T-helper 1 cell (primary cell): ENCODE measurements around the gene KIAA1671.

ENCODE experiments used
- DNase-seq, 5 donors: peaks; one replicate each; pipeline ENCODE4 v3.0.0-alpha.2; 2012 to 2020

The KIAA1671 gene

DNA sequence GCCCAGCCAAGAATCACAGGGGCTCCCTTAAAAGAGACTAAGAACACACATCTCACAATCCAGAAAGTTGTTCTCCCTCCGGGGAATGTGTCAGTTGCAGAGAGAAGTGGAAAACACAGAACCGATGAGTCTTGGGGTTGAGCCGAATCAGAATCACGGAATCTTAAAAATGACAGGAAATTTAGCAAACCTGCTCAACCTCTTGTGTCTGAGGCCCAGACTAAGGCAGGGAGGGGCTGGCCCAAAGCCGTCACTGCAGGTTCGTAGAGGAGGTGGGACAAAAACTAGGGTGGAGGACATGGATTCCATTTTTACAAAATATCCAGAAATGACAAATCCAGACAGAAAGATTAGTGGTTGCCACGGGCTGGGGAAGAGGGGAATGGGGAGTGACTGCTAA is 63.8 kb downstream of the KIAA1671 start:
- no peak for DNase-seq

DNA sequence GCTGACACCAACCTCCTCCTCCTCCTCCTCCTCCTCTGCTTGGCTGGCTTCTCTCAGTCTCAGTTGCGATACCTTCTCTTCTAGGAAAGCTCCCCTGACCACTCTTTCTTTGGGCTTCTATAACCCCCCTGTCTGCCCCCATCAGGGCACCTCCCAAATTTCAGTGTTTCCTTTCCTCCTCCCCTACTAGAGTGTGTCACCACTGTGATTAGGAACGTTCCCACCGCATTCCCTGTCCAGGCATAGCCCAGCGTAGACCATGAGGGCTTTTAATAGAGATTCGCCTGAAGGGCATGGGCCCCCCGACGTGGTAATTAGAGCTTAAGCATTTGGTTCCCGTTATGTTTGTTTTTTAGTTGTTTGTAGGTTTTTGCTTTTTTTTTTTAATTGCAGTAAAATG is 65.5 kb downstream of the KIAA1671 start:
- DNase-seq: no peak

DNA sequence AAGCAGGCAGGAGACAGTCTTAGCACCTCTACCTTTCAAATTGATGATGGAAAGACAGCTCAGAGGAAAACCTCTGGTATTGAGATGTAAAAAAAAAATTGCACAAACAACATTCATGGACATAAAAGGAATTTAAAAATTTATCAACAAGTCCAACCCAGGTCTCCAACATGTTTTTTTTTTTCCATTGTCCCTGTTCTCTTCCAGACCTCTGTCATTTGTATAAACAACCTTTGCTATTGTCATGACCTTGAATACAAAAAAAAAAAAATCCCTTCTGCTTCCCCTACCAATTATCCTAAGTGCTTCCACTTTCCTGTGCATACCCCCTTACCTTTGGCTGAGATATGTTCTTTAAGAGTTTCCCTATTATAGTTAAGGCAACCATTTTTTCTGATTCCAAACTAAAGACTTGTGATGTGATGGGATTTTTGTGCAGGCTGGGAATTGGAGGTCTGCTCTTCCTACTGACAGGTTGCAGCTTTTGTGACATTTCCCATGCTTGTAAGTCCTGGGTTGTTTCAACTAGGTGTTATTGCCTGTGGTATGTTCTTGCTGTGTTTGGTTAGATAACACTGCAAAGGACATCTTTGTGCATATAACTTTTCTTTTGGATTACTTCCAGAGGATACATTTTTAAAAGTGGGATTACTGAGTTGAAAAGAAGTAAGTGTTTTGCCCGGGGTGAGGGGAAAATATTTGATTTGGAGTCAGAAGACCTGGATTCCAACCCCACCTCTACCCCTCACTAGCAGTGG is 67.1 kb downstream of the KIAA1671 start:
- DNase-seq: no peak

DNA sequence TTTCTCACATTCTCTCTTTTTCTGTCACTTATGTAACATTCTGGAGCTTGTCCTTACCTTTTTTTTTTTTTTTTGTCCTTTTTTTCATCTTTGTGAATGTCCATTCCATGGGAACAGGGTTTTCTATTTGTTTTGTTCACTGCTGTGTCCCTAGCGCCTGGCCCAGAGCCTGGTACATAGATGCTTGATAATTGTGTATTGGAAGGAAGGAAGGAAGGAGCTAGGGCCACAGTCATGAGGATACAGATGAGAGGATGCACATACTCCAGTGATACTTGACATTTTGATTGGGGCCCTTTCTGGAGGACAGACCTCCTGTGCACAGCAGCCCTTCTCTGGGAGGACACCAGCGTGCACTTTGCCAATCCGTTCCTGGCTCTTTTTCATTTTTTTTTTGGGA is 68.9 kb downstream of the KIAA1671 start:
- no peak for DNase-seq

DNA sequence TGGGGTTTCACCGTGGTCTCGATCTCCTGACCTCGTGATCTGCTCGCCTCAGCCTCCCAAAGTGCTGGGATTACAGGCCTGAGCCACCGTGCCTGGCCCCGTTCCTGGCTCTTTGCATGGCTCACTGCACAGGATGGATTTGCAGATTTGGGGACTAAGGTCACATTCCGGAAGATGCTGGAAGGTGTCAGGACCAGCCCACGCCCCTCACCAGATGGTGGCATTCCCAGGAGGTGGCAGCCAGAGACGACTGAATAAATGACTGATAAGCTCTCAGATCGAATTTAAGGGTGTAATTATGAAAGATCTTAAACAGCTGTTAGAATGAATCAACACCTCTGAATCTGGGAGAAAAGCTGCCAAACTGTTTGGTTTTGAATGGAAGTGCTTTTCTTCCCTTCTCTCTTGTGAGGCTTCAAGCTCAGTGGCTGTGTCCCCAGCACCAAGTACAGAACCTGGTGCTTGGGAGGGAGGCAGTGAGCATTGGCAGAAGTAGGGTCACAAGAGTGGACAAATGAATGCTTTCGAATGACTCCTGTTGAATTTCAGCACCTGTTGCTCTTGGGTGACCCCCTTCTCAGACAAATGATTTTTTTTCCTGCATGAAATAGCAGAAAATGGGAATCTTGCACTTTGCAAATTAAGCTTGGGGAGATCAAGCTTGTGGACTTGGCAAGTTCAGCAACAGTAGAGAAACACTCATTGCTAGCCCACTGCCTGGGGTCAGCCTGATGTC is 69.6 kb downstream of the KIAA1671 start:
- DNase-seq: no peak

DNA sequence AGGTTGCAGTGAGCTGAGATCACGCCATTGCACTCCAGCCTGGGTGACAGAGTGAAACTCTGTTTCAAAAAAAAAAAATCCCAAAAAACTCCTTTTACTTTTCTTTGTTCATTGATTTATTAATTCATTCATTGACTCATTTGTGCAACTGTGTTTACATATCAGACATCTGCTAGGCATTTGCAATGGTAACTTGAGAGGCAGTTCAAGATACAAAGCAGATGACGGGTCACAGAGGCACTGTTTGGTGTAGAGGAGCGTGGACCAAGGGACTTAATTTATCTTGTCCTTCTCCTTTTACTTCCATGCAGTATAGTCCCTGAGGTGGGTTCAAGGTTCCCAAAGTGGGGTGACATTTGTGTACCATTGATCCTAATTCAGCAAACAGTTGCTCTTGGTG is 71.4 kb downstream of the KIAA1671 start:
- DNase-seq: no peak

DNA sequence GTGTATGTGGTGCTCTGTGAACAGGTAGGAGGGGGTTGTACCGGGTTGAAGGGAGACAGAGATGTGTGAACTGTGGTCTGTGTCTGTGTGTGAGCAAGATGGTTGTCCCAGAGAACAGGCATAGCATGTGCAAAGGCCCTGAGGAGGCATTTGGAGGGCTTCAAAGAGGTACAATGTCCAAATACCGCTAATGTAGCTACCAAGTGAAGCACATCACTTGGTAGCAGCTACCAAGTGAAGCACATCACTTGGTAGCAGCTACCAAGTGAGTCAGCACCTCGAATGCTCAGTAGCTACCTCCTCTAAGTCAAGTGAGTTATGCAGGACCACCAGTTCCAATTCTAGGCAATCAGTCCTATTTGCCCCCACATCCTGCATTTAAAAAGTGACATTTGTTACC is 72.4 kb downstream of the KIAA1671 start:
- no peak for DNase-seq

DNA sequence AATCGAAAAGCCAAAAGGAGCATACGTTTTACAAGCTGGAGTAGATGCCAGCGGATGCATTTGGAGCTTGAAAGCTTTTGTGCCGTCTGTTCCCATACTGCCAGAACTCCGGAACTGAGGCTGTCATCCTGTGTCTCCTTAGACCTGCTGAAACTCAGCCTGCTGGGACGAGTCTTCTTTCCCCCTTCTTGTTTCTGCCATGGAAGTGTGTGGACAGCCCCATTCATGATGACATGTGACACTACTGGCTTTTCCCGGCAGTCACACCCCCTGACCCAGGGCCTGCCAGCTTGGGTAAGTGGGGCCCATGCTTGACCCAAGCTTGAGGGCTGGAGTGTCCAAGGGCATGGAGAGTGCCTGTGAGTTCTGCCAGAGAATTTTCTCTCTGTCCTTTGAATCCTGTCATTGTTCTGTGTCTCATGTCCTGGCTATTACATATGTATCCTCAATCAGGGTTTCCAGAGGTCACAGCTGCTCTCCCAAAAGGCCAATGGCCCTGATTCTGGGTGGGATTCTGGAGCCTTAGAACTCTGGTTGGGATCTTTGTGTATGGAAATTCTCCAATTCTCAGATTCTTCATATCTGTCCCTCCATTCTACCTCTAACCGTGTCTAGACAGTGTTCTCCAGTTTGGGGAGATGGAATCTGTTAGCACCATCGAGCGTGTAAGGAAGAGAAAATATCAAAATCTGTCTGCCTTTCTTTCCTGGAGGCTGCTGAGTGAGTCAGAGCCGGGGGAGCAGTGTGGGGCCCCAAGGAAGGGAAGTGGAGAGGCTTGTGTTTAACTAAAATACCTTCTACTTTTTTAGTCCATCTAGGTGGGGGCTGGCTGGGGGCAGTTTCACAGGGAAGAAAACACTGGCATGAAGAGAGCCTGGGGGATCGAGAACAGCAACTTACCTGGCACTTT is 73.2 kb downstream of the KIAA1671 start:
- no peak for DNase-seq

DNA sequence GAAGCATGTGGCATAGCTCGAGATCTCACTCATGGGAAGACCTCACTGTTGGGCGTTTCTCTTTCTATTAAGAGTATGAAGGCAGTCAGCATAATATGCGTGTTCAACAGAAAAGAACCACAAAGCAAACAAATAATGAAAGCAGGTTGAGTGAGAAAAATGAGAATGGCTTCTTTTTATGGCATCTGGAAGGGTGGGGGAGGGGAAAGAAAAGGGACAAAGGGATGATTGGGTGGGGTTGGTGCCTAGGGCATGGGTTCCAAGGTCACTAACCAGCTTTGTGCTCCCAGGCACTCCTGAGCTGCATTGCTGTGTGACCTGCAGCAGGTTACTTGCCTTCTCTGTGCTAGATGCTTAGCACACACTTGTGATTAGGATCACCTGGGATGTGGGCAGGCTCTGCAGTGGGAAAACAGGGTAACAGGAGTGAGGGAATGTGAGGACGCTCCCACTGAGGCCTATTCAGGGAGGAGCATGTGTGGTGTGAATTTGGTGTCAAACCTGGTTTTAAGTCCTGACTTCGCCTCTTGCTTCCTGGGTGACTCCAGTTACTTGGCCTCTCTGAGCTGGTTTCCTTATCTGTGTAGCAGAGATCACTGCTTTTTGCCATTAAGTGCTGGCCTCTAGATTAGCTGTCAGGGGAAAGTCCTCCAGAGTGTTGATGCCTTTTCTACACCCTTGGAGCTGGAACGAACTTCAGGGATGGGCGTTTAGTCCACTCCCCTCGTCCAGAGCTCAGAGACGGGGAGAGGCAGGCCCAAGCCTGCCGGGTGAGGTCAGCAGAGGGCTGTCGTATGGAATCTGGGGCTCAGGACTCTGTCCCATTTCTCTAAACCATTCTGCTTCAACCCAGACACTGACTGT is 74.8 kb downstream of the KIAA1671 start:
- DNase-seq: no peak

DNA sequence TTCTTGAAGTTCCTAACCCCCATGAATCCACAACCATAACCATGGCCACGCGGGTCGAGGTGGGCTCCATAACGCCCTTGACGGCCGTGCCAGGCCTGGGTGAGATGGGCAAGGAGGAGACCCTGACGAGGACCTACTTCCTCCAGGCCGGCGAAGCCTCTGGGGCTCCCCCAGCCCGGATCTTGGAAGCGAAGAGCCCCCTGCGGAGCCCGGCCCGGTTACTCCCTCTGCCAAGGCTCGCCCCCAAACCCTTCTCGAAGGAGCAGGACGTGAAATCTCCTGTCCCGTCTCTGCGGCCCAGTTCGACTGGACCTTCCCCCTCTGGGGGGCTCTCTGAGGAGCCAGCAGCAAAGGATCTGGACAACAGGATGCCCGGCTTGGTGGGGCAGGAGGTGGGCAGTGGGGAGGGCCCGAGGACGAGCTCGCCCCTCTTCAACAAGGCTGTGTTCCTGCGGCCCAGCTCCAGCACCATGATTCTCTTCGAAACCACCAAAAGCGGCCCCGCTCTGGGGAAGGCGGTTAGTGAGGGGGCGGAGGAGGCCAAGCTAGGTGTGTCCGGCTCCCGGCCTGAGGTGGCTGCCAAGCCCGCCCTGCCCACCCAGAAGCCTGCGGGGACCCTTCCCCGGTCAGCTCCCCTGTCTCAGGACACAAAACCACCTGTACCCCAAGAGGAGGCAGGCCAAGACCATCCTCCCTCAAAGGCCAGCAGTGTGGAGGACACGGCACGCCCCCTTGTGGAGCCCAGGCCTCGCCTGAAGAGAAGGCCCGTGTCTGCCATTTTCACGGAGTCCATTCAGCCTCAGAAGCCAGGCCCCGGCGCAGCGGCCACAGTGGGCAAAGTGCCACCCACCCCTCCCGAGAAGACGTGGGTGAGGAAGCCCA is 75.7 kb downstream of the KIAA1671 start:
- peak in 1 of 5 donors; percentile 38 for DNase-seq

DNA sequence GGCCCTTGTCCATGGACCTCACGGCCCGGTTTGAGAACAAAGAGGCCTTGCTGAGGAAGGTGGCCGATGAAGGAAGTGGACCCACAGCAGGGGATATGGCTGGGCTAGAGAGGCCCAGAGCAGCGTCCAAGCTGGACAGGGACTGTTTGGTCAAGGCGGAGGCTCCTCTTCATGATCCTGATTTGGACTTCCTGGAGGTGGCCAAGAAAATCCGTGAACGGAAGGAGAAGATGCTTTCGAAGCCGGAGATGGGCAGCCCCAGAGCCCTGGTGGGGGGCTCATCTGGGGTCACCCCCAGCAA is 76.3 kb downstream of the KIAA1671 start:
- no peak for DNase-seq

DNA sequence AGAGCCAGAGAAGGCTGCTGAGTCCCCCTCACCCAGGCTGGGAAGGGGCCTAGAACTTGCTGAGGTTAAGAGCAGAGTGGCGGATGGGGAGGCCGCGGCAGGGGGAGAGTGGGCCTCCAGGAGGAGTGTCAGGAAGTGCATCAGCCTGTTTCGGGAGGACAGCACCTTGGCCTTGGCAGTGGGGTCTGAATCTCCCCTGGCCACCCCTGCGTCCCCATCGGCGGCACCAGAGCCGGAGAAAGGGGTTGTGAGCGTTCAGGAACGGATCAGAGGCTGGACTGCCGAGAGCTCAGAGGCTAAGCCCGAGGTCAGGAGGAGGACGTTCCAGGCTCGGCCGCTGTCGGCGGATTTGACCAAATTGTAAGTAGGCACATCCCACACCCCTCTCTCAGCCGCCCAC is 76.7 kb downstream of the KIAA1671 start:
- no peak for DNase-seq

DNA sequence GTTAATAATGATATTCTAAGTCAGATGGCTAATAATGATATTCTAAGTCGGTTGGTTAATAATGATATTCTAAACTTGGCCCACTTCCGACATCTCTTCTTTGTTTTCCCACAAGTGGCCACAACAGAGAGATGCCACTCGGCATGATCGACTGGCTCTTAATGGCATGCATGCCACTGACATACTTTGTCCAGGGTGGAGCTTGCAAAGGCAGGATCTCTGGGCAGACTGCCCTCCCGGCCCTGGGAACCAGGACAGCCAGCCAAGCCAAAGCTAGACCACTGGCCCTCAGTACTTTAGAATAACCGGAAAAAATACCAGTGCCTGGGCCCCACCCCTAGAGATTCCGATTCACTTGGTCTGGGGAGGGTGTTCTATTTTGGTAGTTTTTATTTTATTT is 78.1 kb downstream of the KIAA1671 start:
- DNase-seq: no peak

DNA sequence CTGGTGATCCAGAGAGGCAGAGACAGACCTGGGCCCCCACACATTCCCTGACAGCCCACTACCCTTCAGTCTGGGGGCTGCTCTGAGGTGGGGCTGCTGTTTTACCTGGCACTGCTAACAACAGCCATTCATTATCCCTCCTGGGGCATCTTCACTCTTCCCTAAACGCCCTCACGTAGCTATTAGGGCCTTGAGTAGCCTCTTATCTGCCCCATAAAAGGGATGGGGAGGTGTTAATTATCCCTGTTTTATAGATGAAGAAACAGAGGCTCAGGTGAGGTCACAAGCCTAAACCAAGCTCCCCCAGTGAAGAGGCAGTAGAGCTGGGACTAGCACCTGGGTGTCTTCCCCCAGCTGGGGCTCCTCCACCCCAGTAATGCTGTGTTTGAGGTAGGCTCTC is 79.5 kb downstream of the KIAA1671 start:
- DNase-seq: no peak

DNA sequence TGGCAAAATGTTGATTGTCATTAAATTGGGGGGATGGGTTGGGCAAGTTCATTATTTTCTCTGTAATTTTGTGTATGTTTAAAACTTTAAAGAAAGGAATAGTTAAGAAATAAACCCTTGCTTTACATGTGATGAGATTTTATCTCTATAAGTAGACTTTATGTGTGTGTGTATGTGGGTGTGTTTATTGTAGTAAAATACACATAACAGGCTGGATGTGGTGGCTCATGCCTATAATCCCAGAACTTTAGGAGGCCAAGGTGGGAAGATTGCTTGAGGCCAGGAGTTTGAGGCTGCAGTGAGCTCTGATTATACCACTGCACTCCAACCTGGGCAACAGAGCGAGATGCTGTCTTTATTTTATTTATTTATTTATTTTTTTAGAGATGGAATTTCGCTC is 83.2 kb downstream of the KIAA1671 start:
- DNase-seq: no peak

DNA sequence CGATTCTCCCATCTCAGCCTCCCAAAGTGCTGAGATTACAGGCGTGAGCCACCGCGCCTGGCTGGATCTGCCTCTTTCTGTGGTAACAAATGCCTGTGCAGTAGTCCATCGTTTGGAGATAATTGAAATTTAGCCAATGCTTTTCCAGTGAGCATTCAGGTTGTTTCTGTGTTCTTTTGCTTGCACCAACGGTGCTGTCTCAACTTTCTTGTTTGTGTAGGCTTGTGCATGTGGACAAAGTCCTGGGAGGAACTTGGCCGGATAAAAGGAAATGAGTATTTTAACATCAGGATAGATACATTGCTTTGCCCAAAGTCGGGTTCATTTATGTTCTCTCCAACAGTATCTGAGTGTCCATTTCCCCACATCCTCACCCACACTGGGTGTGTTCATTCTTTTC is 85.7 kb downstream of the KIAA1671 start:
- no peak for DNase-seq

DNA sequence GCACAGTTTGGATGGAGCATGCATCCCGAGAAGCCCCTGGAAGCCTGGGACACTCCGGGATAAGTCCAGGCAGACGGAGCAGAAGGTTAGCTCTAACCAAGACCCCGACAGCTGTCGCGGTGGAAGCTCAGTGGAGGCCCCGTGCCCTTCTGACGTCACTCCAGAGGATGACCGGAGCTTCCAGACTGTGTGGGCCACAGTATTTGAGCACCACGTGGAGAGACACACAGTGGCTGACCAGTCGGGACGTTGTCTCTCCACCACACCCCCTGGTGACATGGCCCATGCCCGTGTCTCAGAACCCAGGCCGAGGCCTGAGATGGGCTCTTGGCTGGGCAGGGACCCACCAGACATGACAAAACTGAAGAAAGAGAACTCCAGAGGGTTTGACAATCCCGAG is 86.3 kb downstream of the KIAA1671 start:
- DNase-seq: no peak

DNA sequence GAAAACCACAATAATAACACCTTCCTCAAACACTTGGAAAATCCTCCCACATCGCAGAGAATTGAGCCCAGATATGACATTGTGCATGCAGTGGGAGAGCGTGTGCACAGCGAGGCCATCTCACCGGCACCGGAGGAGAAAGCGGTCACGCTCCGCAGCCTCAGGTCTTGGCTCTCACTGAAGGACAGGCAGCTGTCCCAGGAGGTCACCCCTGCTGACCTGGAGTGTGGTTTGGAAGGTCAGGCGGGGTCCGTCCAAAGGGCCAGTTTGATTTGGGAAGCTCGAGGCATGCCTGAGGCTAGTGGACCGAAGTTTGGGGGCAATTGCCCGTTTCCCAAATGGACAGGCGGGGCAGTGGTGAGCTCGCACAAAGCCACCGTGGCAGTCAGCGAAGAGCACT is 86.7 kb downstream of the KIAA1671 start:
- DNase-seq: no peak

DNA sequence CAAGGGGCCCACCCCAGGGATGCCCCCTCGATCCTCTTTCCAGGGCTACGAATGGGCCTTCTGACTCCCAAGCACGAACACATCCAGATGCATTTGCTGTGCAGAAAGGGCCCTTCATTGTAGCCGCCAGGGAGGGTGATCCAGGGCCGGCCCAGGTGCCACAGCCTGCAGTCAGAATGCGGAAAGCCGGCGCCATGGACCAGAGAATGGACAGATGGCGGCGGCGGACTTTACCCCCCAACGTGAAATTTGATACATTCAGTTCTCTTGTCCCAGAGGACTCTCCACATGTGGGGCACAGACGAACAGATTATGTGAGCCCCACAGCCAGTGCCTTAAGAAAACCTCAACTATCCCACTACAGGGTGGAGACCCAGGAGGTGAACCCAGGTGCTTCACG is 87.2 kb downstream of the KIAA1671 start:
- DNase-seq: no peak

DNA sequence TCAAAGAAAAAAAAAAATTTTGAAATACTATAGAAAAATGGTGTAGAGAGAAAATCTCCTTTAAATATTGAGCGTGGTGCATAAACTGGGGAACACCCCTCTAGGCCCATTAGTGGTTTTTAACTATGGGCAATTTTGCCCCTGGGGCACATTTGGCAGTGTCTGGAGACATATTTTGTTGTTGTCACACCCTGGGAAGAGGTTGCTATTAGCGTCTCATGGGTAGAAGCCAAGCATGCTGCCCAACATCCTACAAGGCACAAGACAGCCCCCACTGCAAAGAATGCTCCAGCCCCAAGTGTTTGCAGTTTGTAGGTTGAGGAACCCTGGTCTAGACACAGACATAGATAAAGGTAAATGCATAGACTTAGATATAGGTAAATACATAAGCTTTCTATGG is 92.6 kb downstream of the KIAA1671 start:
- no peak for DNase-seq

DNA sequence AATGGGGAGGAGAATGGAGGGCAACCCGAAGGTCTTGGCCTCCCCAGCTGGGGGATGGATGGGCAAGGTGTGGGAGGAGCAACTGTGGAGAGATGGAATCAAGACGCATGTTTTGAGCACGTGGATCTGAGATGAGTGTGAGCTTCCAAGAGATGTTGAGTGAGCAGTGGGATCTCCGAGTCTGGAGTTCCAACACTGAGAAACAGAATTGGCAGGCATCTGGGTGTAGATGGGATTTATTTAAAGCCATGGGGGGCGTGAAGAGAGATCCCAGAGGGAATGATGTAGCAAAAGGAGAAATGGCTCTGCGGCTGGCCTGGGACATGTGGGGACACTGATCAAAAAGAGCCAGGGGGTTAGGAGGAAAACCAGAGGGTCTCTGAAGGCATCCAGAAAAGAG is 95.6 kb downstream of the KIAA1671 start:
- no peak for DNase-seq
